ENCODE measurements around the gene TSEN2.

TSEN2 gene

DNA sequence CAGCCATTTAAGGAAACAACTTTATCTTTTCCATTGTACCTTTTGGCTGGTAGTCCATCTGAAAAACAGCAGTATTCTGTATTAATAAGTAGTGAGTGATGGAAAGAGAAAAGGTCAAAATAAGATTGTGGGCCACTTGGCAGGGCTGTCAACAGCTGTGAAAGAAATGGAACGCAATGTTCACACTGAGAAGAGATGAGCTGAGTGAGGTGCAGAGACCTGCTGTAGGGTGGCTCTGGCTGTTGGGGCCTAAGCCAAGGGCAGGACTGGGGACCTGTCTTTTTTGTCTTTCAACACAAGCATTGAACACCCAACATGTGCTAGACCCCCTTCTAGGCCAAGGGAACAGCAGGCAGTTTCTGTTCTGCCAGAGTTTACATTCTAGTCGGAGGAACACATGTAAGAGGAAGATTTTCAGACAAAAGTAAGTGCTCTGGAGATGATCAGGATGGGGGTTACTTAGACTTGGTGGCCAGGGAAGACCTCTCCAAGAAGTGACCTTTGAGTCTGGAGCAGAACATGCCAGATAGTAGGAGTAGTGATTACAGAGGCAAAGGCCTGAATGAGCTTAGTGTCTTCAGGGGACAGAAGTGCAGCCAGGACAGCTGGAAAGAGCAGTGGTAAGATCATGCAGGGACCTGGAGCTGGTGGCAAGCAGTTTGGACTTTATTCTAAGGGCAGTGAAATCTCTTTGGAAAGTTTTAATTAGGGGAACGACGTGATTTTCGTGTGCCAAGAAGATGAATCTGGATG, 29.6 kb downstream of the TSEN2 start:
- H3K4me1 ChIP-seq (ENCODE audit: control insufficient read depth in 2 of 2, insufficient read depth in 1 of 2, low read depth in 1 of 2, low read length in 2 of 2) = peaks cover 0 to 8% of the 10 kb centered on the region in 2 donors

GRCh38 chr3:12515631-12516030, 31.4 kb downstream of the TSEN2 start:
- Histone ChIP-seq H3K14ac (ENCODE audit: low read length) (no peak overlapping the region), H3K79me1 (ENCODE audit: low read depth, low read length) (no peaks in the 10 kb centered on the region), H3K4me3 (ENCODE audit: low read length in 2 of 2) (no peak overlapping the region), H2AK5ac (ENCODE audit: low read depth, low read length) (no peak overlapping the region), H3K18ac (ENCODE audit: low read length) (no peak overlapping the region), H3K4me1 (ENCODE audit: control insufficient read depth in 2 of 2, insufficient read depth in 1 of 2, low read depth in 1 of 2, low read length in 2 of 2) (peaks cover 0 to 4% of the 10 kb centered on the region in 2 donors), H3K4me2 (ENCODE audit: insufficient read depth, low read length, poor library complexity, severe bottlenecking) (no peak overlapping the region), H3K23ac (ENCODE audit: low read depth, low read length, poor library complexity) (no peak overlapping the region), H2BK12ac (ENCODE audit: low read length) (no peak overlapping the region), H2BK15ac (ENCODE audit: low read length) (no peak overlapping the region), H3K9ac (ENCODE audit: low read depth, low read length, poor library complexity) (no peak overlapping the region), H3K27me3 (ENCODE audit: control insufficient read depth in 3 of 3, insufficient read depth in 3 of 3, low read depth in 1 of 3, low read length in 3 of 3) (no peaks in the 10 kb centered on the region), H2BK120ac (ENCODE audit: low read depth, low read length) (no peak overlapping the region), H3K27ac (replicated peaks; ENCODE audit: low read length) (no peak overlapping the region), H3K9me3 (replicated peaks in 1 of 2; ENCODE audit: control insufficient read depth in 2 of 2, insufficient read depth in 1 of 2, low read depth in 1 of 2, low read length in 2 of 2) (no peaks in the 10 kb centered on the region), H4K8ac (ENCODE audit: low read depth, low read length) (no peak overlapping the region), H2AFZ (ENCODE audit: low read length) (no peak overlapping the region), H3K4ac (ENCODE audit: low read length) (no peak overlapping the region), H4K91ac (ENCODE audit: low read depth, low read length, poor library complexity) (no peak overlapping the region), H2BK5ac (ENCODE audit: low read length) (no peak overlapping the region), H3K36me3 (replicated peaks in 1 of 2; ENCODE audit: control insufficient read depth in 2 of 2, insufficient read depth in 2 of 2, low read length in 2 of 2) (peaks cover 10 to 51% of the 10 kb centered on the region in 2 donors)
- no peak for DNase-seq (ENCODE audit: low spot score)

More for the DNA sequence above, 29.6 kb downstream of the TSEN2 start:
- H4K91ac ChIP-seq (ENCODE audit: low read depth, low read length, poor library complexity) = no peak overlapping the region
- H3K23ac ChIP-seq (ENCODE audit: low read depth, low read length, poor library complexity) = no peak overlapping the region
- no peak overlapping the region for H3K18ac ChIP-seq (ENCODE audit: low read length)
- no peak overlapping the region for H4K8ac ChIP-seq (ENCODE audit: low read depth, low read length)
- H3K14ac ChIP-seq (ENCODE audit: low read length) = no peak overlapping the region
- no CpG with 5 or more reads among the region's 5 CpGs for WGBS, 2 donors (ENCODE audit: extremely low coverage in 2 of 2, insufficient read length in 2 of 2, insufficient replicate concordance in 1 of 2)
- H3K36me3 ChIP-seq (replicated peaks in 1 of 2; ENCODE audit: control insufficient read depth in 2 of 2, insufficient read depth in 2 of 2, low read length in 2 of 2) = peaks cover 10 to 55% of the 10 kb centered on the region in 2 donors
- H3K4me3 ChIP-seq (ENCODE audit: low read length in 2 of 2) = no peak overlapping the region
- H2BK5ac ChIP-seq (ENCODE audit: low read length) = no peak overlapping the region
- H3K79me1 ChIP-seq (ENCODE audit: low read depth, low read length) = no peaks in the 10 kb centered on the region
- H2BK12ac ChIP-seq (ENCODE audit: low read length) = no peak overlapping the region
- H3K9me3 ChIP-seq (replicated peaks in 1 of 2; ENCODE audit: control insufficient read depth in 2 of 2, insufficient read depth in 1 of 2, low read depth in 1 of 2, low read length in 2 of 2) = no peaks in the 10 kb centered on the region
- H2AK5ac ChIP-seq (ENCODE audit: low read depth, low read length) = no peak overlapping the region
- no peak overlapping the region for H3K4ac ChIP-seq (ENCODE audit: low read length)
- no peak overlapping the region for H3K9ac ChIP-seq (ENCODE audit: low read depth, low read length, poor library complexity)
- no peak overlapping the region for H3K4me2 ChIP-seq (ENCODE audit: insufficient read depth, low read length, poor library complexity, severe bottlenecking)
- H3K27ac ChIP-seq (replicated peaks; ENCODE audit: low read length) = no peak overlapping the region
- no peak overlapping the region for H2BK120ac ChIP-seq (ENCODE audit: low read depth, low read length)
- no peak overlapping the region for H2BK15ac ChIP-seq (ENCODE audit: low read length)
- H2AFZ ChIP-seq (ENCODE audit: low read length) = no peak overlapping the region
- H3K27me3 ChIP-seq (ENCODE audit: control insufficient read depth in 3 of 3, insufficient read depth in 3 of 3, low read depth in 1 of 3, low read length in 3 of 3) = no peaks in the 10 kb centered on the region
- DNase-seq (ENCODE audit: low spot score) = no peak

DNA sequence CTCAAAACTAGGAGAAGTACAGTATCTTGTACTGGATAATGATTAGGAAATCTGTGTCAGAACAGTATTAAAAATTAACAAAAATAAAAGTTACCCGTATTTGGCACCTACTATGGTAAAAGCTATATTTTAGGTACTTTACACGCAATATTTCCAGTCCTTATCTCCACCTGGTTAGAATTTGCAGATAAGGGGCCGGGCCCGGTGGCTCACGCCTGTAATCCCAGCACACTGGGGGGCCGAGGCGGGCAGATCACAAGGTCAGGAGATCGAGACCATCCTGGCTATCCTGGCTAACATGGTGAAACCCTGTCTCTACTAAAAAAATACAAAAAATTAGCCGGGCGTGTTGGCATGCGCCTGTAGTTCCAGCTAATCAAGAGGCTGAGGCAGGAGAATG, 32.6 kb downstream of the TSEN2 start:
- Histone ChIP-seq H2AFZ (ENCODE audit: low read length) (no peak overlapping the region), H2AK5ac (ENCODE audit: low read depth, low read length) (no peak overlapping the region), H3K4ac (ENCODE audit: low read length) (no peak overlapping the region), H3K27ac (replicated peaks; ENCODE audit: low read length) (no peak overlapping the region), H3K79me1 (ENCODE audit: low read depth, low read length) (no peaks in the 10 kb centered on the region), H3K4me2 (ENCODE audit: insufficient read depth, low read length, poor library complexity, severe bottlenecking) (no peak overlapping the region), H2BK15ac (ENCODE audit: low read length) (no peak overlapping the region), H3K23ac (ENCODE audit: low read depth, low read length, poor library complexity) (no peak overlapping the region), H3K4me1 (ENCODE audit: control insufficient read depth in 2 of 2, insufficient read depth in 1 of 2, low read depth in 1 of 2, low read length in 2 of 2) (peaks cover 0 to 3% of the 10 kb centered on the region in 2 donors), H3K18ac (ENCODE audit: low read length) (no peak overlapping the region), H3K27me3 (ENCODE audit: control insufficient read depth in 3 of 3, insufficient read depth in 3 of 3, low read depth in 1 of 3, low read length in 3 of 3) (no peaks in the 10 kb centered on the region), H3K4me3 (ENCODE audit: low read length in 2 of 2) (no peak overlapping the region), H2BK5ac (ENCODE audit: low read length) (no peak overlapping the region), H3K14ac (ENCODE audit: low read length) (no peak overlapping the region), H2BK120ac (ENCODE audit: low read depth, low read length) (no peak overlapping the region), H2BK12ac (ENCODE audit: low read length) (no peak overlapping the region), H4K8ac (ENCODE audit: low read depth, low read length) (no peak overlapping the region), H3K9me3 (replicated peaks in 1 of 2; ENCODE audit: control insufficient read depth in 2 of 2, insufficient read depth in 1 of 2, low read depth in 1 of 2, low read length in 2 of 2) (peaks cover 0 to 5% of the 10 kb centered on the region in 2 donors), H4K91ac (ENCODE audit: low read depth, low read length, poor library complexity) (no peak overlapping the region), H3K9ac (ENCODE audit: low read depth, low read length, poor library complexity) (no peak overlapping the region), H3K36me3 (replicated peaks in 1 of 2; ENCODE audit: control insufficient read depth in 2 of 2, insufficient read depth in 2 of 2, low read length in 2 of 2) (peaks cover 15 to 52% of the 10 kb centered on the region in 2 donors)
- WGBS, 2 donors (ENCODE audit: extremely low coverage in 2 of 2, insufficient read length in 2 of 2, insufficient replicate concordance in 1 of 2) = no CpG with 5 or more reads among the region's 11 CpGs
- no peak for DNase-seq (ENCODE audit: low spot score)

GRCh38 chr3:12518261-12519028, 34.2 kb downstream of the TSEN2 start:
- Histone ChIP-seq H2BK12ac (ENCODE audit: low read length) (no peak overlapping the region), H4K91ac (ENCODE audit: low read depth, low read length, poor library complexity) (no peak overlapping the region), H2AK5ac (ENCODE audit: low read depth, low read length) (no peak overlapping the region), H3K9me3 (replicated peaks in 1 of 2; ENCODE audit: control insufficient read depth in 2 of 2, insufficient read depth in 1 of 2, low read depth in 1 of 2, low read length in 2 of 2) (peaks cover 0 to 5% of the 10 kb centered on the region in 2 donors), H3K79me1 (ENCODE audit: low read depth, low read length) (no peaks in the 10 kb centered on the region), H3K4me3 (ENCODE audit: low read length in 2 of 2) (no peak overlapping the region), H3K36me3 (replicated peaks in 1 of 2; ENCODE audit: control insufficient read depth in 2 of 2, insufficient read depth in 2 of 2, low read length in 2 of 2) (peaks cover 15 to 58% of the 10 kb centered on the region in 2 donors), H3K4me1 (ENCODE audit: control insufficient read depth in 2 of 2, insufficient read depth in 1 of 2, low read depth in 1 of 2, low read length in 2 of 2) (peaks cover 0 to 3% of the 10 kb centered on the region in 2 donors), H2BK15ac (ENCODE audit: low read length) (no peak overlapping the region), H3K4ac (ENCODE audit: low read length) (no peak overlapping the region), H3K27ac (replicated peaks; ENCODE audit: low read length) (no peak overlapping the region), H3K23ac (ENCODE audit: low read depth, low read length, poor library complexity) (no peak overlapping the region), H3K27me3 (ENCODE audit: control insufficient read depth in 3 of 3, insufficient read depth in 3 of 3, low read depth in 1 of 3, low read length in 3 of 3) (no peaks in the 10 kb centered on the region), H3K9ac (ENCODE audit: low read depth, low read length, poor library complexity) (no peak overlapping the region), H3K18ac (ENCODE audit: low read length) (peak overlapping the region; percentile 19), H3K4me2 (ENCODE audit: insufficient read depth, low read length, poor library complexity, severe bottlenecking) (no peak overlapping the region), H2BK120ac (ENCODE audit: low read depth, low read length) (no peak overlapping the region), H4K8ac (ENCODE audit: low read depth, low read length) (no peak overlapping the region), H3K14ac (ENCODE audit: low read length) (no peak overlapping the region), H2BK5ac (ENCODE audit: low read length) (no peak overlapping the region), H2AFZ (ENCODE audit: low read length) (no peak overlapping the region)
- no peak for DNase-seq (ENCODE audit: low spot score)
- no CpG with 5 or more reads among the region's 6 CpGs for WGBS, 2 donors (ENCODE audit: extremely low coverage in 2 of 2, insufficient read length in 2 of 2, insufficient replicate concordance in 1 of 2)
